ENCODE measurements around the gene CGNL1. TPM values are rescaled to one million over a fixed set of nuclear protein-coding genes. Genes with fewer than 3 reads are reported as not detected.

CGNL1 gene
- total RNA-seq, 1 donor from 2014 or later: 7.1 TPM

- Mint-ChIP-seq H3K27me3 (ENCODE audit: low read depth) (peaks cover 1% of the 10 kb centered on the region), H3K27ac (ENCODE audit: unreplicated experiment) (no peak overlapping the region), H3K4me3 (ENCODE audit: unreplicated experiment) (no peak overlapping the region), H3K9me3 (ENCODE audit: low read depth) (no peaks in the 10 kb centered on the region), H3K36me3 (ENCODE audit: low read depth) (no peaks in the 10 kb centered on the region), H3K4me1 (ENCODE audit: low read depth) (peaks cover 9% of the 10 kb centered on the region)
- TF ChIP-seq CTCF (IDR thresholded peaks at IDR 0.05): no peak
- no peak for DNase-seq (ENCODE audit: low spot score)
Measured at GRCh38 chr15:57563416-57563815, 187.1 kb downstream of the CGNL1 start.

GRCh38 chr15:57565311-57565710 lies 189.0 kb downstream of the CGNL1 start:
- Mint-ChIP-seq H3K9me3 (ENCODE audit: low read depth) (no peaks in the 10 kb centered on the region), H3K36me3 (ENCODE audit: low read depth) (no peaks in the 10 kb centered on the region), H3K27me3 (ENCODE audit: low read depth) (peaks cover 1% of the 10 kb centered on the region), H3K4me1 (ENCODE audit: low read depth) (peaks cover 9% of the 10 kb centered on the region), H3K27ac (ENCODE audit: unreplicated experiment) (no peak overlapping the region), H3K4me3 (ENCODE audit: unreplicated experiment) (no peak overlapping the region)
- DNase-seq (ENCODE audit: low spot score): no peak
- no peak for TF ChIP-seq CTCF (IDR thresholded peaks at IDR 0.05)

GRCh38 chr15:57566834-57567233 lies 190.5 kb downstream of the CGNL1 start:
- Mint-ChIP-seq H3K27me3 (ENCODE audit: low read depth) (peaks cover 1% of the 10 kb centered on the region), H3K9me3 (ENCODE audit: low read depth) (no peaks in the 10 kb centered on the region), H3K4me1 (ENCODE audit: low read depth) (peaks cover 7% of the 10 kb centered on the region), H3K27ac (ENCODE audit: unreplicated experiment) (no peak overlapping the region), H3K36me3 (ENCODE audit: low read depth) (no peaks in the 10 kb centered on the region), H3K4me3 (ENCODE audit: unreplicated experiment) (no peak overlapping the region)
- no peak for DNase-seq (ENCODE audit: low spot score)
- TF ChIP-seq CTCF (IDR thresholded peaks at IDR 0.05): no peak

- H3K36me3 Mint-ChIP-seq (ENCODE audit: low read depth): no peaks in the 10 kb centered on the region
- no peak overlapping the region for H3K4me3 Mint-ChIP-seq (ENCODE audit: unreplicated experiment)
- peaks cover 7% of the 10 kb centered on the region for H3K4me1 Mint-ChIP-seq (ENCODE audit: low read depth)
- no peak for TF ChIP-seq CTCF (IDR thresholded peaks at IDR 0.05)
- peaks cover 1% of the 10 kb centered on the region for H3K27me3 Mint-ChIP-seq (ENCODE audit: low read depth)
- H3K9me3 Mint-ChIP-seq (ENCODE audit: low read depth): no peaks in the 10 kb centered on the region
- no peak for DNase-seq (ENCODE audit: low spot score)
- H3K27ac Mint-ChIP-seq (ENCODE audit: unreplicated experiment): no peak overlapping the region
Measured at GRCh38 chr15:57567891-57568290, 191.6 kb downstream of the CGNL1 start.

DNA sequence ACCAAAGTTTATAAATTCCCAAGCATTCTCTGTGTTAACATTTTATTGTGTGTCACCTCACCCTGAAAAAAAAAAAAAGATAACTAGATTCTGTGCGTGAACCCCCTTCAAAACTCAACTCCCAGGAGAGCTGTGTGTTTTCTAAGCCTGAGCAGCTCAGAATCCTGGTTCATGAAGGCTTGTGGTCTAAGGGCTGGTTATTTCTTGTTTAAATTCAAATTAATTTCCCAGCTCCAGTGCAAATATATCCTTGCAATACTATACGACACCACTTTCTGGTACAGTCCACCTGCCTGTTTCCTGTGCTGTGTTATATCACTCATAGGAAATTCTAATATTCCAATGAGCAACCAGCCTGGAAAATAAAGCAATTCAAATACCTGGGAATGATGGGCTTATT lies 192.0 kb downstream of the CGNL1 start:
- H3K27ac Mint-ChIP-seq (ENCODE audit: unreplicated experiment): no peak overlapping the region
- no peaks in the 10 kb centered on the region for H3K36me3 Mint-ChIP-seq (ENCODE audit: low read depth)
- no peak overlapping the region for H3K4me3 Mint-ChIP-seq (ENCODE audit: unreplicated experiment)
- no peak for TF ChIP-seq CTCF (IDR thresholded peaks at IDR 0.05)
- peaks cover 1% of the 10 kb centered on the region for H3K27me3 Mint-ChIP-seq (ENCODE audit: low read depth)
- DNase-seq (ENCODE audit: low spot score): no peak
- H3K4me1 Mint-ChIP-seq (ENCODE audit: low read depth): peaks cover 7% of the 10 kb centered on the region
- H3K9me3 Mint-ChIP-seq (ENCODE audit: low read depth): no peaks in the 10 kb centered on the region

All from chondrocyte (in vitro differentiated cells).